Muscle of back (tissue), 11 donors: Measurements from ENCODE around the gene EVL. TPM values are rescaled to one million over a fixed set of nuclear protein-coding genes. Genes with fewer than 3 reads are reported as not detected.
"Not testable (repeated sequence)": the region's sequence is repeated elsewhere in the genome, so short reads cannot be mapped to it uniquely, and the experiment has no call there.

Source experiments
- DNase-seq, 3 donors: peaks; one replicate each; pipeline versions ENCODE4 v3.0.0 to v3.0.0-alpha.2; 2013
- polyA plus RNA-seq, 10 donors: library from polyadenylated mRNA; unstranded; fragments of 120-200 nt; gene quantifications; one replicate each; pipeline ENCODE4 v1.2.1, GENCODE V29; 2013; ENCODE audit not compliant: insufficient read length in 10 of 10

Gene EVL
- polyA plus RNA-seq, 10 donors = 51.3 to 84.3 (median 65.4) TPM

DNA sequence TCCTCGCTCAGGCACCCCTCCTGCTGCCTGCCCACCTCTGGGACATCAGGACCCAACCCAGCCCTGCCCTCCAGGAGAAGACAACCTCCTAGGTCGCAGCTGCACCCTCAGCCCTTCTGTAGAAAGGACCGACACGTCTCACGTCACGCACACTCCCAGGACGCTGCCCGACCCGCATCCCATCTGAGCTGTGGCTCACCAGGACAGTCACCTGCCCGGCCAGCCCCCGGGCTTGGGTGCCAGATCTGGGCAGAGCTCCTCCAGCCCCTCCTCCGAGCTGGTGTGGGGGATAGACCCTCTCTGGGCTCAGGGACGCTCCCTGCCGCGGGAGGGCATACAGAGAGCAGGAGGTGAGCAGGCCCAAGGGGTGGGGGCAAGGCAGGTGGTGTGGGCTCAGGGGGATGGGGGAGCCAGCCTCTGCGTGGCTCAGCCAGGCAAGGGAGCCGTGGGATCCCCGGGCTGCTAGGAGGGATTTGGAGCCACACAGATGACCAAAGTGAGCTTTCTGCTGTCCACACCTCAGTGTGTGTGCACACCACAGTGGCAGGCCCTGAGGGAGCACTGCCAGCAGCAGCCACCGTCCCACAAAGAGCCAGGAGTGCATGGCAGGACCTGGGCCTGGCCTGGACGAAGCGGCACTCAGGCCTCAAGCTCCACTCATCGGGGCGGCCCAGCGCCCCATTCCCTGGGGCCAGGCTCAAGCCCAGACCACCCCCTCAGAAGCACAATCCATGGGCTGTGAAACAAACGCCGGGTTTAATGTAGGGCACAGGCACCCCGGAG, 80.7 kb downstream of the EVL start:
- no peak for DNase-seq

DNA sequence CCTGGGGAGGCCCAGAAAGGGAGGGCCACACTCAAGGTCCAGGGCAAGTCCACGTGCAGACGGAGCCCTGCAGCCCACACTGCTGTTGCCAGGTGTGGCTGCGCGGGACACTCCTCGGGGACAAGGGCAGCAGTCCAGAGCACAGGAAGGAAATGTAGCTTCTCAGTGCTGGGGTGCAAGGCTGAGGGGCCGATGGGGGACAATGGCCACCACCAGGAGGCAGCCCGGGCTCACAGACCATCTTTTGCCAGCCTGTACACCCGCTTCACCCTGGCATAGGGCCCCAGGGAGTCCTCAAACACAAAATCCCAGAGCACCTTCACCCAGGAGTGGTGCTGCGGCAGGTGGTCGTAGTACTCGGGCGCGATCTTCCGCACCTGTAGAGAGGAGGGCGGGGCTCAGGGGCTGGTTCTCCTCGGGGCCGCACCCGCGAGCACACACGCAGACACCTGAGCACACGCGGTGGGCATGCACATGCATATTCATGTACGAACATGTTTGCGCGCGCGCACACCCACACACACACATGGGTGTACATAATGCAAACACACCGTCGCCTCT, 81.4 kb downstream of the EVL start:
- DNase-seq = no peak

DNA sequence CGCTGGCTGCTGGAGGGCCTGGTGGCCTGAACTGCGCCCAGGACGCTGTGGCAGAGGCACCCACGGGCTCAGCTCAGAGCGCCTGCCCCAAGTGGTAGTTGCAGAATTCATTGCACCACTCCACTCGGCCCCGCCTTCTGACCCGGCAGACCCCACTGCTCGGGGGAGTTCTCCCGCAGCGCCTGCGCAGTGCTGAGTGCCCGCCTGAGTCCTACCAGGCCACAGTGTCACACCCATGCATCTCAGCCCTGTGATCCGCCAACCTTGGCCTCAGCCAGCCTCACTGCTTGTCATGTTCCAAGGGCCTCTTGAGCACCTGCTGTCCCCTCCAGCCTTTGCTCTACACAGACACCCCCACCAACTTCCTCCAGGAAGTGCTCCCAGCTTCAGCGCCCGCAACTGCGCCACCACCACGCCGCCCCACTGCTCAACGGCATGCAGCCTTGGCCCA, 82.0 kb downstream of the EVL start:
- no peak for DNase-seq

DNA sequence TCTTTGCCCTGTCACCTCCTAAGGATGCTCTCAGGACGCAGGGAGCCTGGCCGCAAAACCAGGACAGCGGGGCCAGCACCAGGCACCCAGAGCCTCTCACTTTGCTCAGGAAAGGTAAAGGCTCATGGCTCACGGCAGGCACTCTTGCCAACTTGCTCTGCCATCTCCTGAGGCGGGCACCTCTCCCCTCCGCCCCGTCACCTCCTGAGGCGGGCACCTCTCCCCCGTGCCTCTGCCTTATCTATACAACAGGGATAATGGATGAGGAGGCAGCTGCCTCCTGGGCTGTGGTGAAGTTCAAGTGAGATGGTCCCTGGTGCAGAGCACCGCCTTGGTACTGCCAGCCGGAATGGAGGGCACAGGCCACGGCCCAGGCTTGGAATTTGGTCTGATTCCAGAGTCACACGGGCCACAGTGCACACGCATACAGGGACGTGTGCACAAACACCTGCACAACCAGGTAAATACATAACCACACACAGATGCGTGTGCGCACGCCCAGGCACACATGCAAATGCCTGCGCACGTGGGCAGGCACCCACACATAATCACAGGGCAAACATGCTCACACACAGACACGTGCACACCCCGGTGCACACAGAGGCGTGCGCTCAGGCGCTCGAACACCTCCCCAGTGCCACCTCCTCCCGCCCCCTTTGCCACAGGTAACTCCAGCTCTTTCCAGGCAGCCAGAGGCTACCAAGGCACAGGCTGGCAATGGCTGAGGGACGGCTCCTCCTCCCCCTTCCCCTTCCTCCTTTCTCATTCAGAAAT, 82.7 kb downstream of the EVL start:
- no peak for DNase-seq

DNA sequence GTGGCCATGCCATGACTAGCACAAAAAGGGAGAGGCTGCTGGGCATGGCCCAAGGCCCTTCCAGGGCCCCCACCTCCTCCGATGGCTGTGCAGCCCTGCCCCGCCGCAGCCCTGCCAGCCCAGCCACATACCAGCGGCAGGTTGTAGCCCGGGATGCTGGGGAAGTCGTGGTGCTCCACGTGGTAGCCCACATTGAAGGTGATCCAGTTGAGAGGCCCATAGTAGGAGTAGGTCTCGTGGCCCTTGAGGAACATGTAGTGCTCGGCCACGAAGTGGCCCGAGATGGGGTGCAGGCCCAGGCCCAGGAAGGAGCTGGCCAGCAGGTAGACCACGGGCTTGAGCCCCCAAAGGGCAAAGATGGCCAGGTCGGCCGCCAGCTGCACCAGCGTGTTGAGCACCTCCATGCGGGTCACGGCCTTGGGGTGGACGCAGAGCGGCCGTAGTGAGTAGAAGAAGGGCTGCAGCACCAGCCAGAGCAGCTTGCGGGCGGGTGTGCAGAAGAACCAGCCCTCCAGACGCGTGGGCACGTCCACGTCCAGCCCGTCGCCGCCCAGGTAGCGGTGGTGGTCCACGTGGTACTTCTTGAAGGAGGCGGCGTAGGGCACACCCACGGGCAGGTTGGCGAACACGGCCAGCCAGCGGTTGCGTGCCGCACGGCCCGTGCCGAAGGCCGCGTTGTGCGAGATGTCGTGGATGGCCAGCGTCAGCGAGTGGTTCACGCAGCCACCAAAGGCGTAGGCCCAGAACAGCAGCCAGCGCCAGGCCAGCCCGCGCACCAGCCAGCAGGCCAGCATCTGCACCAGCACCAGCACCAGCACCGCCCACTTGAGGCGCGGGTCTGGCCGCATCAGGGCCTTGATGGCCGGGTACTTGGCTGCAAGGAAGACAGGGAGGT, 83.9 kb downstream of the EVL start:
- DNase-seq = no peak

DNA sequence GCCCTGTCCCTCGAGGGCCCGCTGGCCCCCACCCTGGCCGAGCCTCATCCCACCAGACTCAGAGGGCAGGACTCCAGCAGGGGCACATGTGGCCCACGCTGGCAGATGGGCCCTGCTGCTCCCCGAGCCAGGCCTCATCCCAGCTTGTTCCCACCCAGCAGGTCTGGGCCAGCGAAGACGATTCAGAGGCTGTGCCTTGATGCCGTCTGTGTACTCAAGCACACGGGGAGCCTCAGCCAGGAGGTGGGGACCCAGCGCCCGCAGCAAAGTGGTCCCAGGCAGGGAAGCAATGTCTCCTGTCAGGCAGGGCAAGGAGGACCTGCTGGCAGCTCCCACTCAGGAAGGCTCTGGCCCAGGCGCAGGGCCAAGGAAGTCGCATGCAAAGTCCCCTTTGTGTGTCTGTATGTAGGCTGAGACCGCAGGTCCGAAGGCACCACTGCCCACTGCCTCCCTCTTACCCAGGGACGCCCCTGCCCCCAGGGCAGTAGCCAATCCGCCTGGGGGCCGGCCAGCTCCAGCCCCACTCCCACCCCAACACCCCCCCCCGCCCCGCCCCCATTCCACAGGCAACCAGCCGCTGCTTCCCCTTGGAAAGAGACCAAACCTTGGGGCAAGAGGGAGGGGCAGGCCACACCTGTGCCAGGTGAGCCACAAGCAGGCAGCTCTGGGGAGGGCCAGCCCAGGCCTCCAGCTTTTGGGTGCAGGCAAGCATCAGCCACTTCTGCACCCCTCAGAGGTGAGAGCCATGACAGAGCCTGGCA, 84.8 kb downstream of the EVL start:
- DNase-seq = no peak

DNA sequence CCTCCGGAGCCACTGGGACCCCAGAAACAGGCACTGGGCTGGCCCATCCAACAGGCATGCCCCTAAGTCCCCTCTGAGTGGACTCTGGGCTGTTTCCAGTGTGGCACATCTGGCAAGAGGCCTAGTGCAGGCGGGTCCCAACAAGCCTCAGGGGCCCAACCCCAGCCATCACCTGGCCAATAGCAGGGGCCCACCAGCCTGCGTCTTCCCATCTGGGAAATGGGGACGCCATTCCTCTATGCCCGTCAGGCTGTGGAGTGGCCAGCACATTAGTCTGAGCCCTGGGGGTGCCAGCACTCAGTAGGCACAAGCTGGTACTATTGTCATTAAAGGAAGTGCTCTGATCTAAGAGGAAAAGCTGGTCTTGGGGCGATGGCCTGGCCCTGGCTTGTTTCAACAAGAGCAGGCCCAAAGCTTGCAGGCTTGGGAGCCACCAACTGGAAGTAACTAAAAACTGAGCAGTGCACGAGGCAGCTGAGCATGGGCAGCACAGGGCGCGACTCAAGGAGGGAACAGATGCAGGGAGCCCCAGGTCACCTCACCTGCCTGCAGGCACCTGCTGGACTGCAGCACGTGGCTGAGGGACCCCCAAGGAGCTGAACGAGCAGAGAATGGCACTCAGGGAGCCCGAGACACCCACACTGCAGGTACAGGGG, 85.8 kb downstream of the EVL start:
- DNase-seq = no peak

DNA sequence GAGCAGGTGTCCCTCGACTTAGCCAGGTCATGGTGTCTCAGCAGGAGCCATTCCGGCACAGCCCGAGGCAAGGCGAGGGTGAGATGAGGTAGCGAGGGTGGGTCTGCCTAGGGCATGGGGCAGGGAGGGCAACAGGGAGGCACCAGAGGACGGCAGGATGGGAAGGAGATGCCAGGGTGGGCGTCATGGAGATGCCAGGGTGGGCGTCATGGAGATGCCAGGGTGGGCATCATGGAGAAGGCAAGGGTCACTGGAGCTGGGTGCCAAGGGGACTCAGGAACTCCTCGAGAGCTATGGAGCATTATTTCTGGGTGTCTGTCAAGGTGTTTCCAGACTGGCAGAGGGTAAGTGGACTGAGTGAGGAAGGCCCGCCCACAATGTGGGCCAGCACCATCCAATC, 86.9 kb downstream of the EVL start:
- no peak for DNase-seq

DNA sequence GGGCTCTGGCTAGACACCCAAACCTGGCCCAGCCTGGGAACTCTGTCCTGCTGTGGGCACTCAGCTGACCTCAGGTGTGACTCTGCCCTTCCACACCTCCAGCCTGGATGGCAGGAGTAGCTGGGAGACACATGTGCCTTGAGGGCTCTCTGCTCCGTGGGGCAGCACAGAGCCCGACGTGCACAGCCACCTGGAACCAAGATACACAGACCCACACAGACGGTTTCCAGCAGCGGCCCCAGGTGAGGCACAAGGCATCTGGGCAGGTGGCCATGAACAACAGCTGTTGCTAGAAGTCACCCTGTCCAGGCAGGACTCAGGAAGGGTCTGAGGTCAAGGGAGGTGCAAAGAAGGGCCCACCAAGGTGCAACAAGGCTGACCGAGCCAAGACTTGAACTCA, 88.3 kb downstream of the EVL start:
- DNase-seq = no peak

DNA sequence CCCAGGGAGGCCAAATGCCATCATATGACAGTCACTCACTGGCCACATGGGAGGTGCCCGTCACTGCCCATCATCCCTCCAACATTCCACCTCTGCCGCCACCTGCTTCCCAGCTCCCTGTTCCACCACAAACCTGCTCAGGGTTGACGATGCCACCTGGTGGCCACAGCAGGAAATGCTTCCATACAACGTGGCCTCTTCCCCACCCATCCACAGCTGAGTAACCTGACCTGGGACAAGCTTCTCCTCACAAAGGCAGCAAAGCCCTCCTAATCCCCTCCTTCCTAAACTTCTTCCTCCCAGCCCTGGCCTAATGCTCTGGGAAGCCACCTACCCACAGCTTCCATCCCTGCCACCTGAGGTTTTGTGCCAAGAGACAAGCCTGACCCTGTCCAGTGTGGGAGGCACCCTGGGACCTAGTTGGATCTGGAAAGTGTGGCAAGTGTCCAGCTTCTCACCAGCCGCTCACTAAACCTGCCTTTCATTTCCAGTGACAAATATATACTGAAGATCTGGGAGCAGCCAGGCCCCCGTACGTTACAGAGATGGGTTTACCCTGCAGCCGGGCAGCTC, 89.9 kb downstream of the EVL start:
- no peak for DNase-seq

DNA sequence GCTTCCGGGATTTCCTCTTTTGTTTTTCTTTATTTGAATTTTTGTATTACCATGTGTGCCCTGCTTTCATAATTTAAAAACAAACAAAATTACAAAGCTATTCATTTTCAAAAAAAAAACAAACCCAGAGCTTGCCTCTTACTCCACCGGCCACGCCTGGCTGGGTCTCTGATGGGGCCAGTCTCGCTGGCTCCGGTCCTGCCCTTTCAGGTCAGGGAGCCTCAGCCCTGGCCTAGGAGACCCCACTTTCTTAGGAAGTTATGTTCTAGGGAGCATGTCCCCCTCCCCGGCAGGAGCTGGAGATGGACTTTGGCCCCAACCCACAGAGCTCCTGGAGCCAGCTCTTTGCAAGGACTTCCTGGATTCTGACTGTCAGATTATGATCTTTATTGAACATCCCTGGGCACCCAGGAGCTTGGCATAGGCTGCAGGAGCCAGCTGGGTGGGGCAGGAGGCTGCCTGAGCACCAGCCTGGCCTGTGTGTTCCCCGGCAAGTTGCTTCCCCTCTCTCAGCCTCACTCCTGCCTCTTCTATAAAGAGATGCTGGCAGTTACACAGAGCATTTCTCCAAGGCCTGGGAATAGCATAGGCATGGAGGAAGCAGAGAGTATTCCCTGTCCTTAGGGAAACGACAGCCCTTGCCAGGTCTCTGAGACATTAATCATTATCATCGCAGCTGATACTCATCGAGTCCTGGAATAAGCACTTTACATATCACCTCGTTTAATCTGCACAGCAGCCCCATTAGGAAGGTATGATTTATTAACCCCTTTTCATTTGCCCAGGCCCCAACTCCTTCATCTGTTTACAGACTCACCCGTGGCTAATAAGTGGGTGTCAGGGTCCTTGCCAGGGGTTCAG, 90.8 kb downstream of the EVL start:
- no peak for DNase-seq

DNA sequence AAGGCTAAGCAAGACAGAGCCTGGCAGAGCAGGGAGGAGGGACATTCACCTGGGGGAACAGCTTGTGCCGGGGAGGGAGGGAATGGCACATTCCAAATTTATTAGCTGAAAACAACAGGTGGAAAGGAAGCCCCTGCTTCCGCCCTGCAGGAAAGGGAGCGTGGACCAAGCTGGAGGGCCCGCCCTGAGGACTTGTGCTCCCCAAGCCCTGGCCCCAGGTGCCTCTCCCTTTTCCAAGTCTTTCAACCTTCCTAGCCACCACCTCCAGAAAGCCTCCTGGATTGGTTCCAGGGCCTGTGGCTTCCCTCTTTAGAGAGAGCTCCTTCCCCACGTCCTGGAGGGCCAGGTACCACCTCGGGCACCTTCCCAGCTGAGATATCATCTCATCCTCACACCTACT, 91.6 kb downstream of the EVL start:
- DNase-seq = no peak

DNA sequence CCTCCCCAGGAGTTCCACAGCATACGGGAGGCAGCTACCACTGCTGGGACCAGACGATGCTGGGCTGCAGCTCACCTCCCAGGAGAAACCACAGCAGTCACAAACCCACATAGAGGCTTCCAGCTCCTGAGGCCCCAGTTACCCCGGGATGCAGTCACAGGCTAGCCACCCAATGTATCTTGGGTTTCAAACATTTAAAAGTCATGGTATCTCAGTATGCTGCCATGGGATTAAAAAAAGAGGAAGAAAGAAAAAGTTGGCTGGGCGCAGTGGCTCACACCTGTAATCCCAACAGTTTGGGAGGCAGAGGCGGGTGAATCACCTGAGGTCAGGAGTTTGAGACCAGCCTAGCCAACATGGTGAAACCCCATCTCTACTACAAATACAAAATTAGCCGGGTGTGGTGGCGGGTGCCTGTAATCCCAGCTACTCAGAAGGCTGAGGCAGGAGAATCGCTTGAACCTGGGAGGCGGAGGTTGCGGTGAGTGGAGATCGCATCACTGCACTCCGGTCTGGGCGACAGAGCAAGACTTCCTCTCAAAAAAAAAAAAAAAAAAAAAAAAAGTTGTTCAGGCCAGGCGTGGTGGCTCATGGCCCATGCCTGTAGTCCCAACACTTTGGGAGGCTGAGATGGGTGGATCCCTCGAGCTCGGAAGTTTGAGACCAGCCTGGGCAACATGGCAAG, 92.5 kb downstream of the EVL start:
- not testable (repeated sequence) for DNase-seq

DNA sequence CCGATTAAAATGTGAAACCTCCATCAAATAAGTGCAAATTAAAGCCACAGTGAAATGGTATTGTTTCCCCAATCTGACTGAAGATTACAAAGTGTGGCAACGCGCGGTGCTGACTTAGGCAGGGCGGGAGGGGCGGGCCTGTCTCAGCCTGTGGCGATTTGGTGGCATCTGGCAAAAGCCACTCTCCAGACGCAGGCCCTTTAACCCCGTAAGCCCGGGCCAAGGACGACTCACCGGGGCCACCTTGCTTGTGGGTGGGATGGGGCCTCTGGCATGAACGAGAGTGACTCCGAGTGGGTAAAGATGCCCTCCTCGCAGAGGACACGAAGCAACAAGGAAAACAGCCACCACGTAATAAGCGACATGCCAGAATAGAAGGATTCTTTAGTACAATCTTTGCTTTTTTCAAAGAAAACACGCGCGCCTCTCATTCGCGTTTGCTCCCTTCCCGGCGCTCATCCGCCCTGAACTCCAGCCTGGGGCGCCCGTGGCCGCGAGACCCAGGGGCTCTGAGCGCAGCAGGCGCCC, 93.4 kb downstream of the EVL start:
- DNase-seq = no peak

DNA sequence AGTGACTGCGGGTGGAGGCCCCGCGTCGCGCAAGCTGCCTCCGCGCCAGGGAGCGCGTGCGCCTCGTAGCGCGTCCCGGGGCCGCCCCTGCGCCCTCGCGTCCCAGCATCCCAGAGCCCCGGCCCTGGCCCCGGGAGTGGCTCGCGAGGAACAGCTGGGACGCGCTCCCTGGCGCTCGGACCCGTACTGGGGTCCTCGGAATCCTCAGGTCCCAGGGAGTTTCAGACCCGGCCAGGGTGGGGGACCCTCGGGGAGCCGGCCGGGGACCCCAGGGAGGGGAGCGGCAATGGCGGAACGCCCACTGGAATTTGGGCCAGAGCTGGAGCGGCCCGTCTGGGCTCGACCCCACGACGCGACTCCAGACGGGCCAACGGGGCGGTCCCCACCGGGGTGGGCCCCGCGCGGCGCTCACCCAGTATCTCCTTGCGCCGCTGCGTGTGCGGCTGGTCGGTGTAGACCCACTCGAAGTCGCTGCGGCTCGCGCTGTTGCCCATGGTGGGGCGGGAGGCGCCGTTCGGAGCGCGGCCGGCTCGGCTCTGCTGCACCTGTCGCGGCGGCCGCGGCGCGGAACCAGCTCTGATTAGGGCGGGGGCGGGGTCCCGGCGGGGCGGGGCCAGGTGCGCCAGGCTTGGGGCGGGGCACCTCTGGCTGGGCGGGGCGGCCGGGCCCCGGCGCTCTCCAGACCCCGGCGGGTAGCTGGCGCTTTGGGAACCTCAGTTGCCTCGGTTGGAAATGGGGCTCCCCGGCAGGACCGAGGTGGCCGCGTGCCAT, 94.1 kb downstream of the EVL start, which contains the start of gene DEGS2:
TSS of gene DEGS2 (minus strand) at position 552 of the 771 bp plus-strand sequence. CDS start at position 494, 58 bp downstream.
- no peak for DNase-seq

DNA sequence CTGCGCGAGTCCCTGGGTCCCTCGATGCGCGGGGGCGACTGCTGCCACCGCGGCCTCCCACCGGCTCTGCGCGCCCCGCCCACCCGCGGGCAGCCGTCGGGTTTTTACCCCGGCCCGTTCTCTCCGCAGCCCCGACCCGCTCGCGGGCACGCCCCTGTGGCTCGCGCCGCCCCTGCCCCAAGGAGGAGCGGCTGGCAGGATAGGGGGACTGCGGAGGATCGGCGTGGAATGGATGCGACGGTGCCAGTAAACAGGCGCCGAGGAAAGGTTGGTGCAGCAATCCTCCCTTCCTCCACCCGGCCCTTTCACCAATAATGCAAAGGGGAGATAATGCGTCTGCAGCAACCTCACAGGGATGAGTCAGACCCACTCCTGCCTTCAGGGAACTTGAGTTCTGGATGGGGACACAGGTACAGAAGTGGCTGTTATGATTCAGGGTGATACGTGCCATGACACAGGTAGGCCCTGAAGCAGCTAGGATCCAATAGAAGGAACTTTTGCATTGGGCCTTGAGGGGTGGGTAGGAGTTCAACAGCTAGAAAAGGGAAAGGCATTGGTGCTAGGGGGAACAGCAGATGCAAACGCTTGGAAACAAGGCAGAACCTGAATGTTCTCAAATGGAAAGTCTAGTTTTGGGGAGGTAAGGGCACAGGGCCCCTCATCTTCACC, 94.8 kb downstream of the EVL start:
- DNase-seq = no peak

DNA sequence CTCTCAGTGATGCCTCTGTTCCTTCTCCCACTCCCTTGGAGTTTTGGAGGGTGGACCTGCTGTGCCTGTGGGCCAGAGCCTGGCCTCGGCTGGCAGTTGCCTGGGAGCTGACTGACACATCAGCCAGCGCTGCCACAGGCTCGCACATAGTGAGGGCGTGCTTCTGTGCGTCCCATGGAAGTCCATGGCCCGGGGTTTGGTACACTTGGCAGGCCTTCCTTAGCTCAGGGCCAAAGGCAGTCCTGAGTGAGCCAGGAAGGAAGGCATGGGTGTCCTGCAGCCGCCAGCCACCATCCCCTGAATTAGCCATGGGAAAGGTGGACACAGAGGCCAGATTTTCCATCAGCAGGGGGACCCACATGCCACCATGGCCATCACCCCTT, 95.3 kb downstream of the EVL start:
- no peak for DNase-seq
